Measurements from ENCODE around the gene ST7. TPM values are rescaled to one million over a fixed set of nuclear protein-coding genes. Genes with fewer than 3 reads are reported as not detected.

The ST7 gene
- total RNA-seq, 2 experiments from 2014 or later, result 9.6 to 10.7 TPM

GRCh38 chr7:117273814-117274225, 320.5 kb downstream of the ST7 start:
- Histone ChIP-seq H4K20me1 (ENCODE audit: insufficient read depth, low read length) (no peaks in the 10 kb centered on the region), H3K9me3 (ENCODE audit: low read length) (no peaks in the 10 kb centered on the region), H3K36me3 (ENCODE audit: insufficient read depth, low read length) (no peaks in the 10 kb centered on the region), H3K27ac (ENCODE audit: low read depth, low read length, poor library complexity, severe bottlenecking) (no peak overlapping the region), H3K4me1 (ENCODE audit: insufficient read depth, low read length, poor library complexity, severe bottlenecking) (no peaks in the 10 kb centered on the region), H2AFZ (ENCODE audit: low read length) (no peak overlapping the region), H3K9me2 (ENCODE audit: insufficient read depth, low read length) (no peaks in the 10 kb centered on the region), H3K79me2 (ENCODE audit: insufficient read depth, low read depth, low read length) (no peaks in the 10 kb centered on the region), H3K4me2 (ENCODE audit: low read length) (no peak overlapping the region), H3K4me3 (ENCODE audit: low read depth, low read length, poor library complexity, severe bottlenecking) (no peak overlapping the region)
- TF ChIP-seq EZH2phosphoT487 (IDR thresholded peaks at IDR 0.05; ENCODE audit: borderline replicate concordance, low read depth, low read length), result no peak
- no peak for TF ChIP-seq CTCF (conservative IDR thresholded peaks at IDR 0.05; ENCODE audit: low read length)
- POLR2A ChIA-PET, result interaction anchor here (0.5 to 0.6 kb wide), 2 partner anchors 99 to 222 kb away, joined by 4 read pairs; no protein-coding TSS in a partner anchor
- CTCF ChIA-PET (ENCODE audit: unreplicated experiment), result no interaction called here
- intact Hi-C loops (cut with micrococcal nuclease; ENCODE audit: unreplicated experiment), result no loop called here
- no peak for DNase-seq (ENCODE audit: low spot score)
- no TSS peak for BruUV-seq (replicated peaks)

- POLR2A ChIA-PET, result no interaction called here
- DNase-seq (ENCODE audit: low spot score), result no peak
- H3K79me2 ChIP-seq (ENCODE audit: insufficient read depth, low read depth, low read length), result no peaks in the 10 kb centered on the region
- H4K20me1 ChIP-seq (ENCODE audit: insufficient read depth, low read length), result no peaks in the 10 kb centered on the region
- no peak overlapping the region for H2AFZ ChIP-seq (ENCODE audit: low read length)
- H3K27ac ChIP-seq (ENCODE audit: low read depth, low read length, poor library complexity, severe bottlenecking), result no peak overlapping the region
- TF ChIP-seq EZH2phosphoT487 (IDR thresholded peaks at IDR 0.05; ENCODE audit: borderline replicate concordance, low read depth, low read length) (no peak), CTCF (conservative IDR thresholded peaks at IDR 0.05; ENCODE audit: low read length) (no peak)
- no peaks in the 10 kb centered on the region for H3K36me3 ChIP-seq (ENCODE audit: insufficient read depth, low read length)
- no TSS peak for BruUV-seq (replicated peaks)
- H3K9me3 ChIP-seq (ENCODE audit: low read length), result no peaks in the 10 kb centered on the region
- no peak overlapping the region for H3K4me2 ChIP-seq (ENCODE audit: low read length)
- no peak overlapping the region for H3K4me3 ChIP-seq (ENCODE audit: low read depth, low read length, poor library complexity, severe bottlenecking)
- CTCF ChIA-PET (ENCODE audit: unreplicated experiment), result no interaction called here
- intact Hi-C loops (cut with micrococcal nuclease; ENCODE audit: unreplicated experiment), result no loop called here
- no peaks in the 10 kb centered on the region for H3K4me1 ChIP-seq (ENCODE audit: insufficient read depth, low read length, poor library complexity, severe bottlenecking)
- no peaks in the 10 kb centered on the region for H3K9me2 ChIP-seq (ENCODE audit: insufficient read depth, low read length)
These were observed 321.6 kb downstream of the ST7 start for GRCh38 chr7:117274951-117275350.

GRCh38 chr7:117277576-117277975, 324.3 kb downstream of the ST7 start:
- no peak for TF ChIP-seq CTCF (conservative IDR thresholded peaks at IDR 0.05; ENCODE audit: low read length)
- no peak for TF ChIP-seq EZH2phosphoT487 (IDR thresholded peaks at IDR 0.05; ENCODE audit: borderline replicate concordance, low read depth, low read length)
- ChIA-PET CTCF (ENCODE audit: unreplicated experiment) (no interaction called here), POLR2A (no interaction called here)
- Histone ChIP-seq H3K79me2 (ENCODE audit: insufficient read depth, low read depth, low read length) (no peaks in the 10 kb centered on the region), H3K9me2 (ENCODE audit: insufficient read depth, low read length) (no peaks in the 10 kb centered on the region), H3K9me3 (ENCODE audit: low read length) (no peaks in the 10 kb centered on the region), H3K4me3 (ENCODE audit: low read depth, low read length, poor library complexity, severe bottlenecking) (no peak overlapping the region), H2AFZ (ENCODE audit: low read length) (no peak overlapping the region), H3K36me3 (ENCODE audit: insufficient read depth, low read length) (no peaks in the 10 kb centered on the region), H3K4me1 (ENCODE audit: insufficient read depth, low read length, poor library complexity, severe bottlenecking) (no peaks in the 10 kb centered on the region), H4K20me1 (ENCODE audit: insufficient read depth, low read length) (no peaks in the 10 kb centered on the region), H3K27ac (ENCODE audit: low read depth, low read length, poor library complexity, severe bottlenecking) (no peak overlapping the region), H3K4me2 (ENCODE audit: low read length) (no peak overlapping the region)
- intact Hi-C loops (cut with micrococcal nuclease; ENCODE audit: unreplicated experiment), result no loop called here
- no peak for DNase-seq (ENCODE audit: low spot score)
- no TSS peak for BruUV-seq (replicated peaks)

All from OCI-LY7 (cell line).